Activated CD4-positive, alpha-beta T cell treated with anti-CD3 and anti-CD28 coated beads, Interleukin-2, amount 10 ng/mL, durations not matched to agents 24 days and 14 days (primary cell): ENCODE data around the gene RAB33A. TPM values are rescaled to one million over a fixed set of nuclear protein-coding genes. Genes with fewer than 3 reads are reported as not detected.

ENCODE experiments used
- DNase-seq: peaks from one replicate; pipeline ENCODE4 v3.0.0; 2022
- H3K27ac Mint-ChIP-seq: one replicate; pipeline ENCODE4 v1.8.0; 2022; ENCODE audit warnings: mild to moderate bottlenecking, mixed read lengths
- H3K27me3 Mint-ChIP-seq: one replicate; pipeline ENCODE4 v1.8.0; 2022; ENCODE audit warnings: mixed read lengths
- H3K36me3 Mint-ChIP-seq: one replicate; pipeline ENCODE4 v1.8.0; 2022; ENCODE audit warnings: low read depth, mild to moderate bottlenecking, mixed read lengths
- H3K4me1 Mint-ChIP-seq: one replicate; pipeline ENCODE4 v1.8.0; 2021; ENCODE audit warnings: mixed read lengths
- H3K4me3 Mint-ChIP-seq: one replicate; pipeline ENCODE4 v1.8.0; 2022; ENCODE audit warnings: mild to moderate bottlenecking, moderate library complexity, mixed read lengths
- H3K9me3 Mint-ChIP-seq: one replicate; pipeline ENCODE4 v1.8.0; 2021; ENCODE audit warnings: mixed read lengths
- intact Hi-C: fragments of 100-400 bp; cut with micrococcal nuclease; formaldehyde crosslinking; loops from one replicate; pipeline ENCODE4 v1.15.1; 2023
- total RNA-seq: library from RNA; stranded (reverse); gene quantifications from 2 replicates; pipeline ENCODE4 v1.2.3, GENCODE V29; 2022

The RAB33A gene
- total RNA-seq, 1 donor from 2014 or later: 20.6 TPM

DNA sequence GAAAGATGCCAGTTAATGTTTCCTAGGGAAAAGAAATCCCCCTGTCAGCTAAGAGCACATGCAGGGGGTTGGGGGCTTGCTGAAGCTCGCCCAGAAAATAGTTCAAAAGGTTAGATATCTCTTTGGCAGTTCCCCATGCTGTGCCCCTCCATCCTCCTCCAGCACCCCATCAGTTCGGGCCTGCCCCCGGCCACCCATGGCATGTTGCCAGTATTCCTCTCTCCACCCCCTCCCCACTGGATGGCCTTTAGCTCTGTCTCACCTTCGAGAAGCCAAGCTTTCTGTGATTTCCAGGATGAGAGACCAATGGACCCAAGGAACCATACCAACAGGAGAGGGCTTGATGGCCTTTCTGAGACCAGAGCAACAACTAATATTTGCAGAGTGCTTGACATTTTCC lies 5.2 kb downstream of the RAB33A start:
- Mint-ChIP-seq H3K9me3 (no peaks in the 10 kb centered on the region), H3K4me1 (peaks cover 46% of the 10 kb centered on the region), H3K4me3 (peak overlapping the region; percentile 67), H3K36me3 (peaks cover 19% of the 10 kb centered on the region), H3K27me3 (no peaks in the 10 kb centered on the region), H3K27ac (no peak overlapping the region)
- intact Hi-C loops: loop anchor here (10.0 kb wide), 1 partner anchor 402 kb away; the partner anchor contains the start of gene SASH3
- no peak for DNase-seq

DNA sequence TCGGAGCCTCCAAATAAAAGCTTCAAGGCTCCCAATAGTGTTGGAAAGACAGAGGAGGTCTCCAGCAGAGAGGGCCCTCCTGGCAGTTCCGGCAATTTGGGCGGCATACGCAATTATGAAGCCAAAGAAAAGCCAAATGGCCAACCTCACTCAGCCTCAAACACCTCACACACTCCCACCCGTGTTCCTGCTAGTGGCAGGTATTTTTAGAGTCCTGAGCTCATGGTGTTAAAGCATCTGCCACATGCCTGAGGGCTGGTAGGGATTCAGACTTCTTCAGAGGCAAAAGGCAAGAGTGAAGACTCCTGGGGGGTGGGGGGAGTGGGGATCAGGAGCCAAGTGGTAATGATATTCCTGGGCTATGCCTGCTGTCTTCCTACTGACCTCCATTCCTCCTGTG lies 7.4 kb downstream of the RAB33A start:
- H3K27me3 Mint-ChIP-seq: no peaks in the 10 kb centered on the region
- no peak for DNase-seq
- peak overlapping the region; percentile 11 for H3K27ac Mint-ChIP-seq
- peaks cover 40% of the 10 kb centered on the region for H3K4me1 Mint-ChIP-seq
- intact Hi-C loops: loop anchor here (10.0 kb wide), 1 partner anchor 404 kb away; the partner anchor contains the start of gene SASH3
- no peak overlapping the region for H3K4me3 Mint-ChIP-seq
- no peaks in the 10 kb centered on the region for H3K9me3 Mint-ChIP-seq
- peaks cover 19% of the 10 kb centered on the region for H3K36me3 Mint-ChIP-seq

DNA sequence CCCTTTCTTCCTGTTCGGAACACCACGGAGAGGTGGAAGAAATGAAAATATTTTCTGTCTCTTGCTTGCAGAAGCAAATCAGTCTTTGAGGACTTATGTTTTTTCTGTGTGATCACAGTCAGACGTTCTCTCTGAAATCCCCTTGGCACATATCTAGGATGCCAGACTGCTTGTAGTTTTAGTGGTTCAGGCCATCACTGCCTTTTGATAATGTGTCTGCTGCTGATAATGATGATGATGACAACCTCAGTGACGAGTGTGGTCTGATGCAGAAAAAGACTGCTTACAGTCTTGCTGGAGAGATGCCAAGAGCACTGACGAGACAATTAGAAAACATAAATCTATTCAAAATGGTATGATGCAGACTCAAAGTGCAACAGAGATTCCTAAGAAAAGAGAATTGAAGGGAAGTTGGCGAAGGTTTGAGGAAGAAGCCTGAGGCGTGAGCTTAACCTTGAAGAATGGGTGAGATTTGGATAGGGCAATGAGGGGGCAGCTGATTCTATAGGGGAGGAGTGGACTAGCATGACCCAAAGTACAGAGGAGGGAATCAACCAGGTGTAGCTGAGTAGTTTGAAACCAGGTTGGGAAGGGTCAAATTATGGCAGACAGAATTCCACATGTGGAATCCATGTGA lies 7.9 kb downstream of the RAB33A start:
- no peak for DNase-seq
- Mint-ChIP-seq H3K4me3 (peak overlapping the region; percentile 3), H3K27ac (peak overlapping the region; percentile 11), H3K36me3 (peaks cover 21% of the 10 kb centered on the region), H3K4me1 (peaks cover 38% of the 10 kb centered on the region), H3K27me3 (no peaks in the 10 kb centered on the region), H3K9me3 (no peaks in the 10 kb centered on the region)
- intact Hi-C loops: loop anchor here (10.0 kb wide), 1 partner anchor 405 kb away; the partner anchor contains the start of gene SASH3

DNA sequence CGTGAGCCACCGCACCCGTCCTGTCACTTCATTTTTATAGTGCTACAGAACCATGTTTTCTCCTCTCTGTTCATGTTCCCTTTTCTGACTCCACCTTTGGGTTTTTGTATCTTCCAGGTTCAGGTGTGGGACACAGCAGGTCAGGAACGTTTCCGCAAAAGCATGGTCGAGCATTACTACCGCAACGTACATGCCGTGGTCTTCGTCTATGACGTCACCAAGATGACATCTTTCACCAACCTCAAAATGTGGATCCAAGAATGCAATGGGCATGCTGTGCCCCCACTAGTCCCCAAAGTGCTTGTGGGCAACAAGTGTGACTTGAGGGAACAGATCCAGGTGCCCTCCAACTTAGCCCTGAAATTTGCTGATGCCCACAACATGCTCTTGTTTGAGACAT lies 12.4 kb downstream of the RAB33A start:
- no peak overlapping the region for H3K4me3 Mint-ChIP-seq

DNA sequence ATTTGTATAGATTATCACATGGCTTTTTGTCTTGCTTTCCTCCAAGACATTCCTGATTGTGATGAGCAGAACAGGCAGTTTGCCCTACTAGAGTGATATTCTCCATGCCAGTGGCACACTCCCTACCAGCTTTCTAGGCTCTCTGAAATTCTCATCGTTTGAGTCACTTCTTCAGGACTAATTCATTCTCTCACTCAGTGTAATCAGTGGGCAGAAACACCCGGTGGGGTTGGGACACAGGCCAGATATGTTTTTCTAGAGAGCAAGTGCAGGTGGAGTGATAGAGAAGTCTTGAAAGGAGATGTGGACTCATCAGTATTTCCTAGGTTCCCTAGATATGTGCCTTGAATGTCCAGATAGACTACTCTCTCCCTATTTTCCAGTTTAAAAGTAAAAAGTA lies 13.1 kb downstream of the RAB33A start:
- no peak overlapping the region for H3K4me3 Mint-ChIP-seq
- DNase-seq: no peak

More for the DNA sequence above, 12.4 kb downstream of the RAB33A start:
- Mint-ChIP-seq H3K4me1 (peaks cover 16% of the 10 kb centered on the region), H3K27me3 (no peaks in the 10 kb centered on the region), H3K9me3 (no peaks in the 10 kb centered on the region), H3K36me3 (peaks cover 13% of the 10 kb centered on the region), H3K27ac (peak overlapping the region; percentile 67)
- intact Hi-C loops: no loop called here
- DNase-seq: no peak

DNA sequence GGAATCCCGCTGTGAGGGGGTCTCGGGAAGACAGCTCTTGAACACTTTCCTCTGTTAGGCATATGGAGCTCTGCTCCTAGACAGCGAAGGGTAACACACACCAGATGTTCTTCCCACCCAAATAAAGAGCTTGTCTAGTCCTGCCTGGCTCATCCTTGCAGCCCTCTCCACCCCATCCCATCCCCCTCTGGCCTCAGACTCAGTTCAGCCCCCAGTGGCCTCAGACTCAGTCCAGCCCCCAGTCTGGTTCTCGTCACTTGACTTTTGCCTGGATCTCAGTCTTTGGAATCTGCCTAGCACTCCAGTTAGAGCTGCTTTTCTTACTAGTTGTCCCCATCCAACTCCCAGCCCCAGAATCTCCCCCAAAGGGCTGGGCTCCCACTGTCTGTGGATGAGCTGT lies 14.9 kb downstream of the RAB33A start:
- Mint-ChIP-seq H3K9me3 (no peaks in the 10 kb centered on the region), H3K36me3 (peaks cover 6% of the 10 kb centered on the region), H3K27me3 (no peaks in the 10 kb centered on the region), H3K4me3 (no peak overlapping the region), H3K27ac (peak overlapping the region; percentile 60), H3K4me1 (peaks cover 9% of the 10 kb centered on the region)
- no peak for DNase-seq
- intact Hi-C loops: no loop called here

More for the DNA sequence above, 13.1 kb downstream of the RAB33A start:
- Mint-ChIP-seq H3K4me1 (peaks cover 11% of the 10 kb centered on the region), H3K9me3 (no peaks in the 10 kb centered on the region), H3K27ac (peak overlapping the region; percentile 37), H3K36me3 (peaks cover 7% of the 10 kb centered on the region), H3K27me3 (no peaks in the 10 kb centered on the region)
- intact Hi-C loops: no loop called here

DNA sequence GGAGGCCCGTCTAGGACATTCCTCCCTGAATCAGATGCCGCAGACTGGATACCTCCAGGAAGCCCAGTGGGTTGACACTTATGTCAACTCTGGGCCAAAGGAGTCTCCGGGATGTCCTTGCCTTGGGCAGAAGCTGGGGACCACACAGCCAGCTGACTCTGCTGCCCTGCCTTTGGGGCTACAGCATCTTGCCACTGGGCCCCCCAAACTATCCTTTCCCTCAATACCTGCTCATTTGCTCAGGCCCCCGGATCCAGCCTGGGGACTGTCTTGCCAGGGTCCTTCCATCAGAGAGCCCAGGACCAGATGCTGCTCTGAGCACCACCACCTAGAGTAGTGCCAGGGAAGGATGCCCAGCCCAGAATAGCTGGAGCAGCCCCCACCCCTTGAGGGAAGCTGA lies 19.0 kb downstream of the RAB33A start:
- Mint-ChIP-seq H3K36me3 (no peaks in the 10 kb centered on the region), H3K27ac (no peak overlapping the region), H3K4me1 (peaks cover 2% of the 10 kb centered on the region), H3K27me3 (no peaks in the 10 kb centered on the region), H3K9me3 (no peaks in the 10 kb centered on the region), H3K4me3 (no peak overlapping the region)
- intact Hi-C loops: loop anchor here (10.0 kb wide), 1 partner anchor 266 kb away; no protein-coding TSS in a partner anchor
- no peak for DNase-seq

DNA sequence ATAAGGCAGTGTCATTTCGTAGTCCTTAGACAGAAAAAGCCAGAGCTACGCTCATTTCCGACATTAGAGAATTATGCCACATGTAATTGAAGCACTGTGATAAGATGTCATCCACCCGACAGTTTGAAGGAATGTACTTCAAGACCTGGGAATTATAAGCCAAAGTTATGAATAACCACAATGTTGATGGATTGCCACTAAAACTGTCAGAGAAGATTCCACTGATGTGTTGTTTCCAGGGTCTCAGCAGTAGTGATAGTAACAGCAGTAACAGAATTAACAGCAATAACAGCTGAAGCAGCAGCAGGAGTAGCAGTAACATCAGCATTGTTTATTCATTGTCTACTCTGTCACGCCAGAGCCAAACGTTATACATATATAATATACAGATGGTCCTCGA lies 24.7 kb downstream of the RAB33A start:
- DNase-seq: no peak
- H3K4me3 Mint-ChIP-seq: no peak overlapping the region
- no peaks in the 10 kb centered on the region for H3K36me3 Mint-ChIP-seq
- intact Hi-C loops: loop anchor here (10.0 kb wide), 1 partner anchor 272 kb away; no protein-coding TSS in a partner anchor
- no peaks in the 10 kb centered on the region for H3K27me3 Mint-ChIP-seq
- no peaks in the 10 kb centered on the region for H3K9me3 Mint-ChIP-seq
- H3K4me1 Mint-ChIP-seq: peaks cover 2% of the 10 kb centered on the region
- no peak overlapping the region for H3K27ac Mint-ChIP-seq

DNA sequence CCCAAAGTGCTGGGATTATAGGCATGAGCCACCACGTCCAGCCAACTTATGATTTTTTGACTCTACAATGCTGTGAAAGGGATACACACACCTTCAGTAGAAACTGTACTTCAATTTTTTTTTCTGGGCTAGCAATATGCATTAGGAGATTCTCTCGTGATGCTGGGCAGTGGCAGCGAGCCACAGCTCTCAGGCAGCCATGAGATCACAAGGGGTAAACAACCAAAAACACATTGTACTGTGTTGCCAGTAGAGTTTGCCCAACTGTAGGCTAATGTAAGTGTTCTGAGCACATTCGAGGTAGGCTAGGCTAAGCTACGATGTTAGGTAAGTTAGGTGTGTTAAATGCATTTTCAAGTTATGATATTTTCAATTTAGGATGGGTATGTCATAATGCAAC lies 25.7 kb downstream of the RAB33A start:
- peaks cover under 1% of the 10 kb centered on the region for H3K4me1 Mint-ChIP-seq
- intact Hi-C loops: loop anchor here (10.0 kb wide), 1 partner anchor 273 kb away; no protein-coding TSS in a partner anchor
- no peaks in the 10 kb centered on the region for H3K9me3 Mint-ChIP-seq
- DNase-seq: no peak
- no peak overlapping the region for H3K27ac Mint-ChIP-seq
- H3K36me3 Mint-ChIP-seq: no peaks in the 10 kb centered on the region
- H3K27me3 Mint-ChIP-seq: no peaks in the 10 kb centered on the region
- no peak overlapping the region for H3K4me3 Mint-ChIP-seq

DNA sequence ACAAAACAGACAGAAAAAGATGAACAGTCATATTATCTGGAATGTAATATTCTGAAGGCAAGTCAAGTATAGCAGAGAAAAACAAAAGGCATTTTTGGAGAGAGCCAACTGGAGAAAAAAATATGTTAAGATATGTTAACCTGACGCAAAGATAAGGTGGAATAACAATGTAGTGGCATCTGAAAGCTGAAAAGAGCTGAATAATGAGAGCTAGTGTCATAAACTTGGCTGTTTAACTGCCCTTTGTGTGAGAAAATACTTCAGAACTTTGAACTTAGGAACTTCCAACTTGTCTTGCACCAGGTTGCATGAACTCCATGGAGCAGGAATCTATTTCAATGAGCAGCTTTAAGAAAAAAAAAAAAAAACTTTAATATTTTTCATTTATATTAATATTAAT lies 32.9 kb downstream of the RAB33A start:
- Mint-ChIP-seq H3K27ac (no peak overlapping the region), H3K4me3 (no peak overlapping the region), H3K27me3 (no peaks in the 10 kb centered on the region), H3K9me3 (no peaks in the 10 kb centered on the region), H3K4me1 (no peaks in the 10 kb centered on the region), H3K36me3 (peaks cover 8% of the 10 kb centered on the region)
- intact Hi-C loops: no loop called here
- no peak for DNase-seq

DNA sequence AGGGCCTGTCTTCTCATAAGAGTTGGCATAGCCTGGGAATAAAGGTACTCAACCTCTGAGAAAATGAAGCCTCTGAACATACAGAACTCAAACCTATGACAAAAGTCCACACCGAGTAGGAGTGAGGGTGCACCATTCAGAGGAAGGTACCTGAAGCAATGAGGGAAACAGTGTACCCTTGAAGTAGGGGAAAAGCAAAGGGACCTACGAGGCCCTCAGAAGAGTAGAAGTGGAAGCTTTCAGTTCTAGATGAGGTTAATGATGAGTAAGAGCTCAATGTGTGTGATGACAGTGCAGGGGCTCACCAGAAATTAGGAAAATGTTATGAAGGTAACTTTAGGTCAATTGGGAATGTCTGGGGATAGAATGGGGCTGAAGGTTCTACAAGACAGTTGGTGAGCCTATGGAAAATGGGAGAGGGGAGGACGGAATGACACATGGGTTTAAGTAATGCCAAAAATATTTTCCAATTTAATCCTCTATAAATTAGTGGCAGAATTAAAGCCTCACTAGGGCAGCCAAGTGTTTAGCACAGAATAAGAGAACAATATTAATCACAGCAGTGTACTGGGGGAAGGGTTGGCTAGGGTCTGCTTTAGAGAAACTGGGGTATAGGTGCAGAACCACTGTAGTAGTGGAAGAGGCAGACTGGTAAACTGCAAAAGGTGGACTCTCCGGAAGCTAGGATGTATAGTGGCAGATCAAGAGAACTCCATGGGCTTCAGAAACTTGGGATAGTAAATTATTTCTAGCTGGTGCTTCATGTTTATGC lies 39.8 kb downstream of the RAB33A start:
- H3K4me1 Mint-ChIP-seq: peaks cover 23% of the 10 kb centered on the region
- DNase-seq: no peak
- H3K27ac Mint-ChIP-seq: peak overlapping the region; percentile 83
- peaks cover 36% of the 10 kb centered on the region for H3K36me3 Mint-ChIP-seq
- H3K4me3 Mint-ChIP-seq: peak overlapping the region; percentile 60
- H3K27me3 Mint-ChIP-seq: no peaks in the 10 kb centered on the region
- H3K9me3 Mint-ChIP-seq: peaks cover 3% of the 10 kb centered on the region
- intact Hi-C loops: loop anchor here (2.0 to 5.0 kb wide), 2 partner anchors 57 to 609 kb away; partner anchors contain the start of gene ZNF280C

DNA sequence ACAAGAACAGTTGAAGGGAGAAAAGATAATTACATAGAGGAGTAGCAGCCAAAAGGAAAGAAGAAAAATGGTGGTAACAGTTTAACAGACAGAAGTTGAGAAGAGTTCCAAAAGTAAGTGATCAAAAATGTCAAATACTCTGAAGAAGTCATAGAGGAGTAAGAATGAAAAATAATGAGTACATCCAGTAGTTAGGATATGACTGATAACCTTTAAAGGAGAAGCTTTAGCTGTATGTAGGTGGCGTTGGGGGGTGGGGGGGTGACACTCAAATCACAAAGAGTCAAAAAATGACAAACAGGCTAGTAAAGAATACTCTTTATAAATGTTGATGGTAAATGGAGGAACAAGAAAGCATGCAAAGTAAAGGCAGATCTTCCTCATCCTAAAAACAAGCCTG lies 40.6 kb downstream of the RAB33A start:
- H3K4me3 Mint-ChIP-seq: peak overlapping the region; percentile 60
- H3K36me3 Mint-ChIP-seq: peaks cover 40% of the 10 kb centered on the region
- H3K4me1 Mint-ChIP-seq: peaks cover 23% of the 10 kb centered on the region
- no peak for DNase-seq
- no peaks in the 10 kb centered on the region for H3K27me3 Mint-ChIP-seq
- peak overlapping the region; percentile 83 for H3K27ac Mint-ChIP-seq
- peaks cover 3% of the 10 kb centered on the region for H3K9me3 Mint-ChIP-seq
- intact Hi-C loops: loop anchor here (2.0 to 5.0 kb wide), 2 partner anchors 56 to 610 kb away; partner anchors contain the start of gene ZNF280C

DNA sequence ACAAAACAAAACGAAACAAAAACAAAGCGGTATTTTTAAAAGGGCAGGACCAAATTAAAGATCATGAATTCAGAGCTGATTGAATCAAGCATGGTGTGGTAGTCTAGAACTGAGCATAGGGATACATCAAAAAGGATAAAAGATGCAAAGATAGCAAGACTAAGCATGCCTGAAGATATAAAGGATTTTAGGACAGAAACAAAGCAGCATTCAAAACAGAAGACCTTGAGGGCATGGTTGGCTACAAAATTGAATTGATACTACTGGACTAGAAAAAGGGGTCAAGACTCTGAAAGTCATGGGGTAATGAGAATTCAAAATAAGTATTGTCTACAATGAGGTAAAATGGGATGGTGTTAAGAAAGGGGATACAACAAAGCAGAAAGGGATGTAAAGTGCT lies 41.6 kb downstream of the RAB33A start:
- peaks cover 23% of the 10 kb centered on the region for H3K4me1 Mint-ChIP-seq
- intact Hi-C loops: loop anchor here (2.0 to 5.0 kb wide), 2 partner anchors 55 to 611 kb away; partner anchors contain the start of gene ZNF280C
- peaks cover 39% of the 10 kb centered on the region for H3K36me3 Mint-ChIP-seq

DNA sequence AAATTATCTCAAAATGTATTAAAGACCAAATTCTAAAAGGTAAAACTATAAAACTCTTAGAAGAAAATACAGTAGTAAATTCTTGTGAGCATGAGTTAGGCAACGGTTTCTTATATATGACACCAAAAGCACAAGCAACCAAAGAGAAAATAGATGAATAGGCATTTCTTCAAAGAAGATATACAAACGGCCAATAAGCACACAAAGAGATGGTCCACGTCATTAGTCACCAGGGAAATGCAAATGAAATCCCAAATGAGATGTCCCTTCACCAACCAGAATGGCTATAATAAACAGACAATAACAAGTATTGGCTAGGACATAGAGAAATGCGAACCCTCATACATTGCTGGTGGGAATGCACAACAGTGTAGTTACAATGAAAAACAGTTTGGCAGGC lies 44.6 kb downstream of the RAB33A start:
- Mint-ChIP-seq H3K36me3 (peaks cover 37% of the 10 kb centered on the region), H3K27ac (no peak overlapping the region), H3K27me3 (no peaks in the 10 kb centered on the region), H3K9me3 (peaks cover 3% of the 10 kb centered on the region), H3K4me1 (peaks cover 20% of the 10 kb centered on the region), H3K4me3 (no peak overlapping the region)
- intact Hi-C loops: no loop called here
- no peak for DNase-seq

More for the DNA sequence above, 41.6 kb downstream of the RAB33A start:
- Mint-ChIP-seq H3K9me3 (peaks cover 3% of the 10 kb centered on the region), H3K4me3 (no peak overlapping the region), H3K27ac (peak overlapping the region; percentile 48), H3K27me3 (no peaks in the 10 kb centered on the region)
- no peak for DNase-seq
